HepG2 (cell line): ENCODE measurements around the gene GNAI2. TPM values are rescaled to one million over a fixed set of nuclear protein-coding genes. Genes with fewer than 3 reads are reported as not detected.

Experiments
- CC2D1A ChIP-seq: sonication (generic); formaldehyde crosslinking; IDR thresholded peaks from 2 replicates; pipeline ENCODE4 v1.8.1; 2023; ENCODE audit warnings: mild to moderate bottlenecking, missing genetic modification reagents
- FOXO1 ChIP-seq: sonication (generic); formaldehyde crosslinking; IDR thresholded peaks from 2 replicates; pipeline ENCODE4 v1.4.0; 2020; ENCODE audit warnings: missing genetic modification reagents
- FOXP4 ChIP-seq: sonication (generic); formaldehyde crosslinking; IDR thresholded peaks from 2 replicates; pipeline ENCODE4 v1.4.0; 2020; ENCODE audit warnings: missing genetic modification reagents
- GATAD1 ChIP-seq: IDR thresholded peaks from 2 replicates; pipeline ENCODE4 v1.6.1; 2016; ENCODE audit warnings: missing genetic modification reagents, missing compliant biosample characterization
- GPN1 ChIP-seq: sonication (generic); formaldehyde crosslinking; IDR thresholded peaks from 2 replicates; pipeline ENCODE4 v1.5.1; 2020; ENCODE audit warnings: missing genetic modification reagents, borderline replicate concordance
- KLF6 ChIP-seq: IDR thresholded peaks from 2 replicates; pipeline ENCODE4 v1.8.0; 2016; ENCODE audit warnings: missing biosample characterization, missing genetic modification reagents
- MED1 ChIP-seq: sonication (generic); formaldehyde crosslinking; IDR thresholded peaks from 2 replicates; pipeline ENCODE4 v1.4.0; 2020; ENCODE audit warnings: missing genetic modification reagents
- MED8 ChIP-seq: sonication (generic); formaldehyde crosslinking; IDR thresholded peaks from 2 replicates; pipeline ENCODE4 v1.8.1; 2023; ENCODE audit warnings: mild to moderate bottlenecking, missing genetic modification reagents; ENCODE audit not compliant: insufficient replicate concordance
- MYPOP ChIP-seq: sonication (generic); formaldehyde crosslinking; IDR thresholded peaks from 2 replicates; pipeline ENCODE4 v1.8.1; 2023; ENCODE audit warnings: mild to moderate bottlenecking, moderate library complexity, missing genetic modification reagents
- NFKB2 ChIP-seq: sonication (generic); formaldehyde crosslinking; IDR thresholded peaks from 2 replicates; pipeline ENCODE4 v1.4.0; 2020; ENCODE audit warnings: missing genetic modification reagents, borderline replicate concordance
- PRMT3 ChIP-seq: sonication (generic); formaldehyde crosslinking; IDR thresholded peaks from 2 replicates; pipeline ENCODE4 v1.8.1; 2022; ENCODE audit warnings: low read depth, mild to moderate bottlenecking, moderate library complexity, missing genetic modification reagents, borderline replicate concordance
- SALL2 ChIP-seq: sonication (generic); formaldehyde crosslinking; IDR thresholded peaks from 2 replicates; pipeline ENCODE4 v1.8.1; 2023; ENCODE audit warnings: mild to moderate bottlenecking, missing genetic modification reagents, inconsistent platforms
- THAP11 ChIP-seq: IDR thresholded peaks from 2 replicates; pipeline ENCODE4 v1.6.1; 2016; ENCODE audit warnings: missing biosample characterization, missing genetic modification reagents
- ZBTB3 ChIP-seq: sonication (generic); formaldehyde crosslinking; IDR thresholded peaks from 2 replicates; pipeline ENCODE4 v1.4.0; 2020; ENCODE audit warnings: low read depth, mild to moderate bottlenecking, moderate library complexity, missing genetic modification reagents, borderline replicate concordance
- ZNF207 ChIP-seq: fragments of 450-650 bp; IDR thresholded peaks from 2 replicates; pipeline ENCODE4 v1.6.1; 2016; ENCODE audit warnings: antibody characterized with exemption, borderline replicate concordance
- ZNF253 ChIP-seq: sonication (generic); formaldehyde crosslinking; IDR thresholded peaks from 2 replicates; pipeline ENCODE4 v1.8.0; 2022; ENCODE audit warnings: mild to moderate bottlenecking, missing genetic modification reagents, borderline replicate concordance
- ZNF362 ChIP-seq: sonication (generic); formaldehyde crosslinking; IDR thresholded peaks from 2 replicates; pipeline ENCODE4 v1.4.0; 2020; ENCODE audit warnings: missing genetic modification reagents, mild to moderate bottlenecking, borderline replicate concordance
- ZNF414 ChIP-seq: sonication (generic); formaldehyde crosslinking; IDR thresholded peaks from 2 replicates; pipeline ENCODE4 v1.5.0; 2020; ENCODE audit warnings: missing genetic modification reagents
- ZNF446 ChIP-seq: sonication (generic); formaldehyde crosslinking; IDR thresholded peaks from 2 replicates; pipeline ENCODE4 v1.5.0; 2020; ENCODE audit warnings: mild to moderate bottlenecking, missing genetic modification reagents
- ZNF569 ChIP-seq: sonication (generic); formaldehyde crosslinking; IDR thresholded peaks from 2 replicates; pipeline ENCODE4 v1.5.0; 2020; ENCODE audit warnings: mild to moderate bottlenecking, missing genetic modification reagents, moderate library complexity, borderline replicate concordance
- ZNF570 ChIP-seq: sonication (generic); formaldehyde crosslinking; IDR thresholded peaks from 2 replicates; pipeline ENCODE4 v1.4.0; 2020; ENCODE audit warnings: mild to moderate bottlenecking, missing genetic modification reagents, borderline replicate concordance
- ZNF580 ChIP-seq: IDR thresholded peaks from 2 replicates; pipeline ENCODE4 v1.6.1; 2016; ENCODE audit warnings: low read depth, borderline replicate concordance
- ZNF616 ChIP-seq: sonication (generic); formaldehyde crosslinking; IDR thresholded peaks from 2 replicates; pipeline ENCODE4 v1.5.0; 2020; ENCODE audit warnings: low read depth, mild to moderate bottlenecking, missing genetic modification reagents
- ZNF737 ChIP-seq: sonication (generic); formaldehyde crosslinking; IDR thresholded peaks from 2 replicates; pipeline ENCODE4 v1.5.0; 2020; ENCODE audit warnings: missing genetic modification reagents, mild to moderate bottlenecking, borderline replicate concordance
- ZSCAN30 ChIP-seq: sonication (generic); formaldehyde crosslinking; IDR thresholded peaks from 2 replicates; pipeline ENCODE4 v1.5.0; 2020; ENCODE audit warnings: mild to moderate bottlenecking, missing genetic modification reagents
- polyA plus RNA-seq, 8 experiments: library from polyadenylated mRNA; depleted of rRNA in 3 of 8; stranded (reverse) in 7 of 8; unstranded in 1 of 8; fragments of >200 nt; fragmentation: Illumina TruSeq in 4 of 8; extraction: Trizol in 4 of 8; gene quantifications; 2 replicates each; pipeline versions ENCODE4 v1.2.1 to v1.2.3, GENCODE V29; 2011 to 2016; ENCODE audit warnings: low read depth in 4 of 8, missing spikeins in 1 of 8, mixed read lengths in 1 of 8; ENCODE audit not compliant: insufficient read depth in 1 of 8
- total RNA-seq, 5 experiments: library from RNA; depleted of rRNA; stranded (reverse); fragments of >200 nt; fragmentation: Illumina TruSeq; extraction: Trizol; gene quantifications; 2 replicates each; pipeline ENCODE4 v1.2.3, GENCODE V29; 2016; ENCODE audit warnings: low read depth in 1 of 5

Gene GNAI2
- total and polyA plus RNA-seq, 2 of the 13 experiments (the other 11 are each of a cell fraction or from before 2014, with no cell fraction given) = 51.1 to 66.2 TPM

GRCh38 chr3:50205413-50206276 lies 30.4 kb upstream of the GNAI2 start (continued):
- no peak; the same call in 1 of the 2 replicates for TF ChIP-seq MYPOP (CRISPR knock-in tag)
- no peak for TF ChIP-seq ZNF737
- no peak for TF ChIP-seq ZNF580 (CRISPR knock-in tag)
- TF ChIP-seq ZBTB3 (CRISPR knock-in tag) = no peak
- no peak for TF ChIP-seq ZNF362
- TF ChIP-seq MED1 (CRISPR knock-in tag) = peak; percentile 58
- no peak for TF ChIP-seq KLF6 (CRISPR knock-in tag)
- TF ChIP-seq ZNF253 (CRISPR knock-in tag) = no peak
- TF ChIP-seq GATAD1 = no peak
- no peak for TF ChIP-seq THAP11 (CRISPR knock-in tag)
- TF ChIP-seq GPN1 (CRISPR knock-in tag) = no peak
- TF ChIP-seq NFKB2 (CRISPR knock-in tag) = no peak
- TF ChIP-seq CC2D1A (CRISPR knock-in tag) = no peak
- no peak; the same call in 1 of the 2 replicates for TF ChIP-seq FOXO1 (CRISPR knock-in tag)
- no peak for TF ChIP-seq SALL2 (CRISPR knock-in tag)
- TF ChIP-seq ZNF446 (CRISPR knock-in tag) = no peak
- no peak for TF ChIP-seq MED8 (CRISPR knock-in tag)
- TF ChIP-seq ZNF569 (CRISPR knock-in tag) = no peak
- TF ChIP-seq ZSCAN30 = no peak
- TF ChIP-seq ZNF616 (CRISPR knock-in tag) = no peak
- peak; percentile 18; the same call in 1 of the 2 replicates for TF ChIP-seq ZNF414
- TF ChIP-seq ZNF207 = no peak
- TF ChIP-seq ZNF570 (CRISPR knock-in tag) = no peak
- TF ChIP-seq PRMT3 (CRISPR knock-in tag) = no peak
- peak; percentile 78 for TF ChIP-seq FOXP4 (CRISPR knock-in tag)
